Lower leg skin (tissue), 3 donors: Measurements from ENCODE around the gene SPEG.

Experiments
- POLR2A ChIP-seq, 2 donors: fragments of 450-650 bp; IDR thresholded peaks; one replicate each; pipeline ENCODE4 v1.6.1; 2016 to 2017; ENCODE audit warnings: antibody characterized with exemption in 2 of 2, mild to moderate bottlenecking in 1 of 2, moderate library complexity in 1 of 2
- TF ChIP-seq, protein P1 (sequence below), 3 donors: fragments of 450-650 bp; IDR thresholded peaks; one replicate each; pipeline ENCODE4 v1.5.1; 2016; ENCODE audit warnings: antibody characterized with exemption in 3 of 3, mild to moderate bottlenecking in 3 of 3, moderate library complexity in 2 of 3

DNA sequence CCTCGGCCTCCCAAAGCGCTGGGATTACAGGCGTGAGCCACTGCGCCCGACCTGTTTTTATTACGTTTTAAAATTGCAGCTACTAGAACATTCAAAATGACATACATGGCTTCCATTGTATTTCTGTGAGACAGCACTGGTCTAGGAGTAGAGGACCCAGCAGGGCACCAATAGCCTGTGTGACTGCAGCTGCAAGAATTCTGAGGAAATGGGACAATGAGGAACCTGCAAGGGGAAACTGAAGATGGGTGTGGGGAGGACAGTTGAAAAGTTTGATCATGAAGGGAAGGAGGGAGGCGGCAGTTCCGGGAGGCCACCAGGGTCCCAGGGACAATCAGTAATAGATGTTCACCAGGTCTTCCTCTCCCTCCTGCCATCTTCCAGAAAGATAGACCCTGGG, 33.0 kb upstream of the SPEG start:
- TF ChIP-seq, protein P1, sequence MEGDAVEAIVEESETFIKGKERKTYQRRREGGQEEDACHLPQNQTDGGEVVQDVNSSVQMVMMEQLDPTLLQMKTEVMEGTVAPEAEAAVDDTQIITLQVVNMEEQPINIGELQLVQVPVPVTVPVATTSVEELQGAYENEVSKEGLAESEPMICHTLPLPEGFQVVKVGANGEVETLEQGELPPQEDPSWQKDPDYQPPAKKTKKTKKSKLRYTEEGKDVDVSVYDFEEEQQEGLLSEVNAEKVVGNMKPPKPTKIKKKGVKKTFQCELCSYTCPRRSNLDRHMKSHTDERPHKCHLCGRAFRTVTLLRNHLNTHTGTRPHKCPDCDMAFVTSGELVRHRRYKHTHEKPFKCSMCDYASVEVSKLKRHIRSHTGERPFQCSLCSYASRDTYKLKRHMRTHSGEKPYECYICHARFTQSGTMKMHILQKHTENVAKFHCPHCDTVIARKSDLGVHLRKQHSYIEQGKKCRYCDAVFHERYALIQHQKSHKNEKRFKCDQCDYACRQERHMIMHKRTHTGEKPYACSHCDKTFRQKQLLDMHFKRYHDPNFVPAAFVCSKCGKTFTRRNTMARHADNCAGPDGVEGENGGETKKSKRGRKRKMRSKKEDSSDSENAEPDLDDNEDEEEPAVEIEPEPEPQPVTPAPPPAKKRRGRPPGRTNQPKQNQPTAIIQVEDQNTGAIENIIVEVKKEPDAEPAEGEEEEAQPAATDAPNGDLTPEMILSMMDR (IDR thresholded peaks at IDR 0.05) = no peak
- TF ChIP-seq POLR2A (IDR thresholded peaks at IDR 0.05) = no peak
